HPDE6-E6E7 (cell line): ENCODE data around the gene TMEM175.
"Not testable (repeated sequence)": the region's sequence is repeated elsewhere in the genome, so short reads cannot be mapped to it uniquely, and the experiment has no call there.

Experiments
- DNase-seq: peaks from one replicate; pipeline ENCODE4 v3.0.0; 2011; ENCODE audit warnings: missing footprints; ENCODE audit errors: extremely low spot score

The TMEM175 gene

GRCh38 chr4:917466-917865 is 14.8 kb upstream of the TMEM175 start:
- no peak for DNase-seq

GRCh38 chr4:917992-918391 is 14.3 kb upstream of the TMEM175 start:
- DNase-seq, result no peak

- DNase-seq, result not testable (repeated sequence)
Observed at GRCh38 chr4:918591-918990, 13.7 kb upstream of the TMEM175 start.

- not testable (repeated sequence) for DNase-seq
Observed at GRCh38 chr4:919004-919680, 13.1 kb upstream of the TMEM175 start.

- DNase-seq, result no peak
Observed at GRCh38 chr4:921830-922331, 10.4 kb upstream of the TMEM175 start.

- no peak for DNase-seq
Observed at GRCh38 chr4:924107-925096, 7.9 kb upstream of the TMEM175 start.

GRCh38 chr4:925171-925570 is 7.1 kb upstream of the TMEM175 start:
- no peak for DNase-seq

GRCh38 chr4:925771-926500 is 6.3 kb upstream of the TMEM175 start:
- no peak for DNase-seq

- DNase-seq, result no peak
Observed at GRCh38 chr4:926538-926937, 5.7 kb upstream of the TMEM175 start.

GRCh38 chr4:927566-927965 is 4.7 kb upstream of the TMEM175 start:
- not testable (repeated sequence) for DNase-seq

- no peak for DNase-seq
Observed at GRCh38 chr4:929096-929765, 3.0 kb upstream of the TMEM175 start.

- no peak for DNase-seq
Observed at GRCh38 chr4:930028-930551, 2.2 kb upstream of the TMEM175 start.

- DNase-seq, result peak; percentile 8
Observed at GRCh38 chr4:930827-931193, 1.4 kb upstream of the TMEM175 start.

GRCh38 chr4:931194-931959 is 883 bp upstream of the TMEM175 start:
- DNase-seq, result peak; percentile 39

- peak; percentile 23 for DNase-seq
Observed at GRCh38 chr4:932713-933070, 432 bp downstream of the TMEM175 start.

- DNase-seq, result not testable (repeated sequence)
Observed at GRCh38 chr4:939508-939907, 7.2 kb downstream of the TMEM175 start.

GRCh38 chr4:945274-946102 is 13.2 kb downstream of the TMEM175 start:
- DNase-seq, result no peak

GRCh38 chr4:946103-946450 is 13.8 kb downstream of the TMEM175 start:
- DNase-seq, result no peak
